Measurements from ENCODE around the gene MYCT1. TPM values are rescaled to one million over a fixed set of nuclear protein-coding genes. Genes with fewer than 3 reads are reported as not detected.

The MYCT1 gene
- total RNA-seq, 2 donors from 2014 or later: not detected

DNA sequence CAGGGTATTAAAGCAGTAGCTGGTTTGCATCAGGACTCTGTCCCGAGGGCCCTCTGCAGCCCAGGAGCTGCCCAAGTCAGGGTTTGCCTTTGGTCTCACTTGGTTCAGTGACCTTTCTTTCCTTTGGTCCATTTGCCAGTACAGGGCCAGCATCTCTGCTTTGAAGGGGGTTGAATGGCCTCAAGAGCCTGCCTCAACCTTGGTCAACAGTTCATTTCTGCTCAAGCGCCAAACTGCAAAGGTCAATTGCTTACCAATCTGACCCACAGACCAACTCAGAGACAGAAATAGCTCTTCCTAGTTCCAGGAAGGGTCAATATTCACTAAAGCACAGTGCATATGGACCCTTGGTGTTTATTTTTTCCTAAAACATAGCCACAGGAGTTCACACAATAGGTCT lies 72.3 kb downstream of the MYCT1 start:
- no peak for ATAC-seq
- Mint-ChIP-seq H3K36me3 (no peaks in the 10 kb centered on the region), H3K27ac (no peak overlapping the region), H3K9me3 (no peaks in the 10 kb centered on the region)
- DNase-seq (ENCODE audit: low spot score in 2 of 2): no peak

- Mint-ChIP-seq H3K9me3 (no peaks in the 10 kb centered on the region), H3K27ac (no peak overlapping the region), H3K36me3 (no peaks in the 10 kb centered on the region)
- ATAC-seq (no peak), DNase-seq (ENCODE audit: low spot score in 2 of 2) (no peak)
Observed at GRCh38 chr6:152771061-152771687, 73.5 kb downstream of the MYCT1 start.

Other genes with a start within 250 kb of the MYCT1 start
- 10 to 100 TPM; 29.4 to 33.7 TPM for gene SYNE1, start 60.5 kb upstream of the MYCT1 start, total RNA-seq
- not detected for gene VIP, start 52.9 kb downstream of the MYCT1 start, total RNA-seq

Data from activated naive CD4-positive, alpha-beta T cell treated with anti-CD3 and anti-CD28 coated beads, Interleukin-2, amount 50 U/mL, for 72 hours (primary cell).